HG02973 (cell line): ENCODE results near the gene ZNF598.
"Not testable (repeated sequence)": the region's sequence is repeated elsewhere in the genome, so short reads cannot be mapped to it uniquely, and the experiment has no call there.

Experiments used
- ATAC-seq: cut with Tn5 transposase; IDR thresholded peaks from one replicate; pipeline ENCODE4 v1.9.1; 2021; ENCODE audit warnings: moderate library complexity; ENCODE audit not compliant: unreplicated experiment

ZNF598 gene

GRCh38 chr16:2040787-2041522 is 31.3 kb upstream of the ZNF598 start:
- no peak for ATAC-seq

DNA sequence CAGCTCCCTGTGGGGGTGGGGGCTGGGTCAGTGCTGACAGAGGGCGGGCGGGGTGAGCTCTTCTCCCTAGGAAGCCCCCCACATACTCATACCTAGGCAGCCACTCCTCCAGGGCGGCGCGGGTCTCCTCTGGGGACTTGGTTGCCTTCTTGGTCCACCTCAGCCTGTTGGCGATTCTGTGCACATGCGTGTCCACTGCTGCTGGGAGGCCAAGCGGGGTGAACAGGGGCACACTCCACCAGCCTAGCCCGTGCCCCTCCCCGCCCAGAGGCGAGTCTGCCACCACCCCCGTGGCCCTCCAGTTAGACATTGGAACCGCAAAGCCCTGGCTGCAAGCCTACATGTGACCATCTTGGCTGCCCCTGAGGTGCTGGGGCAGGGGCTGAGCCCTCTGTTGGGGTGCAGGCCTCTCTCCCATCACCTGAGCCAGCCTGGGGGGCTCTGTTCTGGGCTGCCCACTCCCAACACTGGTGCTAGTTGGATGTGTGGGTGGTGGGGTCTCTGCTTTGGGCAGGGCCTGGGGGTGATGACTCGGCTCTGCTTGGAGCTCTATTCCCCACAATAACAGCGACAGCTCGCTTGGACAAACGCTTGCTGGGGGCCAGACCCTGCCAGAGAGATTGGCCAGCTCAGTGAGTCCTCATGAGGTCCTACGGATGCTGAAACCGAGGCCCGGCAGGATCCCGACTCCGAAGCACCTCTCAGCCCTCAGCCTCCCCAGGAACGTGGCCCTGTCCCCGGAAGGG is 30.6 kb upstream of the ZNF598 start:
- no peak for ATAC-seq

- no peak for ATAC-seq
Measured at GRCh38 chr16:2039274-2040031, 29.8 kb upstream of the ZNF598 start.

DNA sequence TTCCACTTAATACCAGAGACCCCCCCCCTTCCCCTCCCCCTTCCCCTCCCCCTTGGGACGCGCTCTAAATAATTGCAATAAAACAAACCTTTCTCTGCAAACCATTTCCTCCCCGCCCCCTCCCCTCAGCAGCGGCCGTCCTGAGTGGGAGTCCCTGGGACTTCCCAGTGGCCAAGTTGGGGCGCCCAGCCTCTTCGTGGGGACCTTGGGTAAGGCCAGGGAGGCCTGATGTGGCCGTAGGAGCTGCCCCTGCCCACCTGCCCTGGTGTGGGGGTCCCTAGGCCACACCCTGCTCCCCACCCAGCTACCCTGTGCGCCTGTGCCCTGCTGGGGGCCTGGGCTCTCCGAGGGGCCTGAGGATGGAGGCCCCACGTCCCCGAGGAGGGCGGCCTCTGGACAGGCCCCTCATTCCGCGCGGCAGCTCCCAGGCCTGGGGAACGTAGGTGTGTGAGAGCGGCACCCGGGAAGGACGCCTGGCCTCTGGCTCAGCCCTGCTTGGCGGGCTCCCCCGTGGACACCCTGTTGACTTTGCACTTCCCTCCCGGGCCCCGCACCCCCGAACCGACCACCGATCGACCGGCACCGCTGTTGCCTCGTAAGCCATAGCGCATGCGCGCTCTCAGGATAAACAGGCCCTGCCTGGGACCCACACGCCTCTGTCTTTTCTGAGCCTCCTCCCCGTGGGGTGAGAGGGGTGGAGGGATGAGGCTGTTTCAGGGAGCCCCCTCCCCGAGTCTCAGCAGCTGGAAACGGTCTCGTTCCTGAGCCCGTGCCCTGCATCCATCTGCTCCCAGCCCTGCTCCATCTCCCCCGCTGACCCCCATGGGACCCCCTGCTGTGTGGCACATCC is 29.0 kb upstream of the ZNF598 start:
- no peak for ATAC-seq

GRCh38 chr16:2037647-2038381 is 28.2 kb upstream of the ZNF598 start:
- ATAC-seq: no peak

DNA sequence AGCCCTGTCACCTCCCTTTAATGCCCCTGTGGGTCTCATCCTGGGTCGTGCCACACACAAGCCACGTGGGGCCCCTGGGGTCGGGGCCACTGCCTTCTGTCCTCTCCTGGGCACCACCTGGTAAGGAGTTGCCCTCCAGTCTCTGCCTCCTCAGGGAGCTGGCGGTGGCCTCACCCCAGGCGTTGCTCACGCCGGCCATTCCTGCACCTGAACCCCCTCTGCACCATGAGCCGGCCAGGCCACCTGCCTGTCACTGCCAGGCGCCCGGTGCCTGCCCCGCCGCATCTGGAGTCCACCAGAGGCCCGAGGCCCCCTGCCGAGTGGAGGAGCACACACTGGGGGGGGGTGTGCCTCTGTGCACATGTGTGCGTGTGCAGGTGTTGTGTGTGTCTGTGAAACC is 27.5 kb upstream of the ZNF598 start:
- ATAC-seq: no peak

DNA sequence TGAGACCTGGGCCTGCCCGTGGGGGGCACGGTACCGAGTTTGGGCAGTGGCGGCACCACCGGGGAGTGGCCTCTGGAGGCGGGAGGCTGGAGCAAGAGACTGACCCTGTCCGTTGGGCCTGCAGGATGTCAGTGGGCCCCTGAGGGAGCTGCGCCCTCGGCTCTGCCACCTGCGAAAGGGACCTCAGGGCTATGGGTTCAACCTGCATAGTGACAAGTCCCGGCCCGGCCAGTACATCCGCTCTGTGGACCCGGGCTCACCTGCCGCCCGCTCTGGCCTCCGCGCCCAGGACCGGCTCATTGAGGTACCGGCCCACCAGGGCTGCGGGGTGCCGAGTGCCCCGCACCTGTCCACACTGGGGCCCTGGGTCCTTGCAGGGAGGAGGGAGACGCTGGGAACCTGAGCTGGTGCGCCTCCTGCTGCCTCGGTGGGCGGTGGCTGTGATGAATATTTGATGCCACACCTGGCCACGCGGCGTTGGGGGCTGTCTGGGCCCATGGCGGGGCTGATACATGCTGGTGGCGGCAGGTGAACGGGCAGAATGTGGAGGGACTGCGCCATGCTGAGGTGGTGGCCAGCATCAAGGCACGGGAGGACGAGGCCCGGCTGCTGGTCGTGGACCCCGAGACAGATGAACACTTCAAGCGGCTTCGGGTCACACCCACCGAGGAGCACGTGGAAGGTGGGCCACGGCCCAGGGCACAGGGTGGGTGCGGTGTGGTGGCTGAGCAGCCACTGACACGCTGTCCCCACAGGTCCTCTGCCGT is 26.8 kb upstream of the ZNF598 start:
- no peak for ATAC-seq

DNA sequence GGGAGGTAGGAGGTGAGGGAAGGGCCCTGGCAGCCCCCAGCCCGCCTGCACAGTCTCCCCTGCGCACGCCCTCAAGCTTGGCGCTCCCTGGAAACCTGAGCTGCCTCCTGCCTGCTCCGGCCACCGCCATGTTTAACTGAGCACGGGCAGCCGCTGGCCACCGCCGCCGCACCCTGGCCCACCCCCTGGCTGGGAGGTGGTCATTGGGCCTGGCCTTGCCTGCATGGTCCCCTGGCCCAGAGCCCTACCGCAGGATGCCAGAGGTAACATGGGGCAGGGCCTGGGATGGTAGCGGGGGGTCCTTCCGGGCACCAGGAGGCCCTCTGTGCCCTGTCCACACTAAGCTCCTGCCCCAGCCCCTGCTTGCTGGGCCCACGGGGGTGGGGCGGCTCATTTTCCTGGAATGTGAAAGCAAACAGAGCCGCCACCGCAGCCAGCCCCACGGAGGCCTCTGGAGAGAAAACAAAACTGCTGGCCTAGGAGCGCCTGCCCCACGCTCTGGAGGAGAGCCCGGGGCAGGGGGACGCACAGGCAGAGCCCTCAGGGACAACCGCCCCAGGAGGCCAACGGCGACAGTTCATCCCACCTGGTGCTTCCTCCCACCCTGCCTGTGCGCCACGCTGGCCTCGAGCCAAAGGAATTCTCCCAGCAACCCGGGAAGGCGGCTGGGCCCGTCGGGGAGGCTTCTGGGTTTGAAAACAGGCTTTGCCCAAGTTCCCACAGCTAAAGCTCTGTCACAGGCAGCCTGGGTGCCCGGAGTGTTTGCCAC is 26.0 kb upstream of the ZNF598 start:
- ATAC-seq: no peak

DNA sequence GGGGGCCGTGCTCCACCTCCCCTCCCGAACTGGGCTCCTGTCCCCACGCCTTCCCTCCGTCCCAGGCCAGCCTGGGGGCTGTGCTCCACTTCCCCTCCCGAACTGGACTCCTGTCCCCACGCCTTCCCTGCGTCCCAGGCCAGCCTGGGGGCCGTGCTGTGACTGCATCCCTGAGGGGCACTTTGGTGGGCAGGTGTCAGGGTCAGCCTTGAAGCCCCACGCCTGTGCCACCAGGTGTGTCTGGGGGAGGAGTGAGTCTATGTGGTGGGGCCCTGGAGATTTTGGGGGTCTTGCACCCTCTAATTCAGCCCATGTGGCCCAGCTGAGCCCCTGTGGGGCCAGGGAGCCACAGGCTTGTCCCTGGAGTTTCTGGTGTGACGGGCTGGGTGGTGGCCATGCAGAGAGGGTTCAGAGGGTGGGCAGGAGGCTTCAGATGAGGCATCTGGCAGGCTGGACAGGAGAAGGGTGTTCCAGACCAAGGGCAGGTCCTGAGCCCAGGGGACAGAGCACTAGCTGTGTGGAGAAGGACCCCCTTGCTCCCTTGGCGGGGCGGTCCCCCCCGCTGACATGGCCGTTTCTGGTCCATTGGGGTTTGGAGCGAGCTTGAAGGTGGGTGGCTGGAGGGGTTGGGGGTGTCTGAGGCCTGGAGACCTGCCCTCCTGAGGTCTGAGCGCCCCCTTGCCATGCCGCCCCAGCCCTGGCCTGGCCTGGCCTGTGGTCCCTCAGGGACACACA is 25.2 kb upstream of the ZNF598 start:
- ATAC-seq: no peak

- not testable (repeated sequence) for ATAC-seq
Measured at GRCh38 chr16:2033909-2034695, 24.5 kb upstream of the ZNF598 start.

- no peak for ATAC-seq
Measured at GRCh38 chr16:2033057-2033908, 23.7 kb upstream of the ZNF598 start.

DNA sequence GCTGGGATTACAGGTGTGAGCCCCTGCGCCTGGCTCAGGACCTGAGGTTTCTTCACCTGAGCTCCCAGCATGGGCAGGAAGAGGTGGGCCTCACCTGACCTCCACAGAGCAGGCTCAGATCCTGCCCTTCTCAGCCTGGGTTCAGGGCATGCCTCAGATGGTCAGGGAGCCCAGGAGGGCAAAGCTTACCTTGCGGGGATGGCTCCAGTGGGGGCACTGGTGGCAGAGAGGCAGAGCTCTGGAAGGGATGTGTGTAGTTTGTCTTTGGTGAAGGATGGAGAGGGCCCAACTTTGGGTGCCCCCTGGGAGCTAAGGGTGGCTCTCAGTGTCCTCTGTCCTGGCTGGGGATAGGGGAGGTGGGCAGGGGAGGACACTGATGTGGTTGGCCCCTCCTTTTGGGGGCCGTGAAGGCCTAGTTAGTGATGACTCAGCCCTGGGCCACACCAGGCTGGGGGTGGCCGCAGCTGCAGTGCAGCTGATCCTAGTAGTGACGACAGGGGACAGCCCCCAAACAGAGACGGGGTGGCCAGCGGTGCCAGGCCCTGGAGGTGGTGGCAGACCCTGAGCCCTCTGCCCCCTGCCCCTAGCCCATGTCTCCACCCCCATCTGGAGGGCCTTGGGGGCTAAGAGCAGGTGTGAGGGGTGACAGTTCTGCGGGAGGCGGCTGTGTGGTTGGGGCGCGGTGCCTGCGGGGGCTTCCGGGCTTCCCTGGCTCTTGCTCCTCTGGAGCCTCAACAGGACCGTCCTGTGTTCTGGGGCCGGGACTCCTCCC is 22.9 kb upstream of the ZNF598 start:
- ATAC-seq: no peak

- no peak for ATAC-seq
Measured at GRCh38 chr16:2031081-2031577, 21.5 kb upstream of the ZNF598 start.

- ATAC-seq: no peak
Measured at GRCh38 chr16:2030036-2030435, 20.4 kb upstream of the ZNF598 start.

- no peak for ATAC-seq
Measured at GRCh38 chr16:2029350-2029749, 19.7 kb upstream of the ZNF598 start.
